GM18870 (cell line): ENCODE results near the gene EIF4G2.
A peak's percentile ranks its signal among the peaks of the same experiment; 100 is the strongest.
"Not testable (repeated sequence)": the region's sequence is repeated elsewhere in the genome, so short reads cannot be mapped to it uniquely, and the experiment has no call there.

Experiments
- ATAC-seq: cut with Tn5 transposase; IDR thresholded peaks from one replicate; pipeline ENCODE4 v1.9.1; 2021; ENCODE audit warnings: moderate library complexity; ENCODE audit not compliant: unreplicated experiment

Gene EIF4G2

GRCh38 chr11:10808553-10809372 lies at the start of gene EIF4G2:
TSS of gene EIF4G2 (minus strand) at chr11:10808926.
- ATAC-seq, result peak; percentile 86

GRCh38 chr11:10857709-10858438 lies 49.1 kb upstream of the EIF4G2 start, which contains the start of gene ZBED5:
TSS of gene ZBED5 (minus strand) at chr11:10858053. CDS start at chr11:10854945, 3,108 bp downstream.
- ATAC-seq, result peak; percentile 89

GRCh38 chr11:10857459-10857708 lies 48.7 kb upstream of the EIF4G2 start:
- peak; percentile 3 for ATAC-seq

GRCh38 chr11:10856689-10857458 lies 48.1 kb upstream of the EIF4G2 start:
- ATAC-seq, result no peak

GRCh38 chr11:10855295-10855694 lies 46.6 kb upstream of the EIF4G2 start:
- no peak for ATAC-seq

- ATAC-seq, result no peak
Observed at GRCh38 chr11:10847960-10848860, 39.5 kb upstream of the EIF4G2 start.

- ATAC-seq, result no peak
Observed at GRCh38 chr11:10846660-10847059, 37.9 kb upstream of the EIF4G2 start.

GRCh38 chr11:10845589-10845988 lies 36.9 kb upstream of the EIF4G2 start:
- ATAC-seq, result no peak

GRCh38 chr11:10844796-10845195 lies 36.1 kb upstream of the EIF4G2 start:
- no peak for ATAC-seq

- no peak for ATAC-seq
Observed at GRCh38 chr11:10844356-10844755, 35.6 kb upstream of the EIF4G2 start.

- no peak for ATAC-seq
Observed at GRCh38 chr11:10838881-10839280, 30.2 kb upstream of the EIF4G2 start.

GRCh38 chr11:10838083-10838482 lies 29.4 kb upstream of the EIF4G2 start:
- ATAC-seq, result no peak

GRCh38 chr11:10836884-10837283 lies 28.2 kb upstream of the EIF4G2 start:
- ATAC-seq, result not testable (repeated sequence)

GRCh38 chr11:10829139-10829538 lies 20.4 kb upstream of the EIF4G2 start:
- ATAC-seq, result no peak

- ATAC-seq, result no peak
Observed at GRCh38 chr11:10828402-10828801, 19.7 kb upstream of the EIF4G2 start.

GRCh38 chr11:10824888-10825287 lies 16.2 kb upstream of the EIF4G2 start:
- ATAC-seq, result no peak

- no peak for ATAC-seq
Observed at GRCh38 chr11:10823152-10823579, 14.4 kb upstream of the EIF4G2 start.

- not testable (repeated sequence) for ATAC-seq
Observed at GRCh38 chr11:10822491-10822890, 13.8 kb upstream of the EIF4G2 start.

GRCh38 chr11:10818594-10818993 lies 9.9 kb upstream of the EIF4G2 start:
- ATAC-seq, result no peak

GRCh38 chr11:10813945-10814344 lies 5.2 kb upstream of the EIF4G2 start:
- no peak for ATAC-seq
